ENCODE results near the gene TTC7B.
"Not testable (repeated sequence)": the region's sequence is repeated elsewhere in the genome, so short reads cannot be mapped to it uniquely, and the experiment has no call there.

Gene TTC7B

GRCh38 chr14:90851327-90852036 is 35.3 kb upstream of the TTC7B start:
- no peak for TF ChIP-seq YY1 (IDR thresholded peaks at IDR 0.05; ENCODE audit: insufficient read depth, insufficient read length)
- TF ChIP-seq ZNF274 (IDR thresholded peaks at IDR 0.05; ENCODE audit: low read depth, low read length): no peak
- TF ChIP-seq SUZ12 (IDR thresholded peaks at IDR 0.05; ENCODE audit: extremely low read depth, insufficient read depth, insufficient read length): no peak
- Histone ChIP-seq H3K4me3 (ENCODE audit: insufficient read length, low read depth) (no peak overlapping the region), H3K9ac (ENCODE audit: insufficient read length, low read depth) (no peak overlapping the region), H3K9me3 (ENCODE audit: insufficient read depth, low read length) (no peaks in the 10 kb centered on the region), H3K27me3 (ENCODE audit: insufficient read depth, insufficient read length) (no peaks in the 10 kb centered on the region), H3K36me3 (ENCODE audit: insufficient read depth, insufficient read length, low read length) (no peaks in the 10 kb centered on the region), H3K4me1 (ENCODE audit: insufficient read depth, insufficient read length) (no peaks in the 10 kb centered on the region)
- DNase-seq (ENCODE audit: low read depth, low spot score): no peak

DNA sequence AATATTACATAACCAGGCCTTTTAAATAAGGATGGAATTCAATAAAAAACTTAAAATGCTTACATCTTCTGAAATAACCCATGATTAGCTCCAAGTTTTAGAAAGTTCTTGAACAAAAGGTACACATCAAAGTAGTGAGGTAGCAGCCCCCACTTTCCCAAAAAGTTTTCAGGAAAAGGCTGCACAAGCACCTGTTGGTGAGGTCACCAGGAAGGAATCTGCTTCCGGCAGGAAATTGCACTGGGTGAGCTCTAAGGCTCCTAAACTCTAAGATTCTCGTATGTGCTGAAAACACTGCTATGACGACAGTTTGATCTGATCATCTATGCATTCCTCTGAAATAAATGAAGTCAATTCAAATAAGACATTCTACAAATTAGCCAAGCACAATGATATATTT is 34.3 kb upstream of the TTC7B start:
- peak; percentile 36 for DNase-seq (ENCODE audit: low read depth, low spot score)
- H3K36me3 ChIP-seq (ENCODE audit: insufficient read depth, insufficient read length, low read length): no peaks in the 10 kb centered on the region
- TF ChIP-seq SUZ12 (IDR thresholded peaks at IDR 0.05; ENCODE audit: extremely low read depth, insufficient read depth, insufficient read length): no peak
- no peak for TF ChIP-seq ZNF274 (IDR thresholded peaks at IDR 0.05; ENCODE audit: low read depth, low read length)
- no peak for TF ChIP-seq YY1 (IDR thresholded peaks at IDR 0.05; ENCODE audit: insufficient read depth, insufficient read length)
- H3K9ac ChIP-seq (ENCODE audit: insufficient read length, low read depth): no peak overlapping the region
- no peaks in the 10 kb centered on the region for H3K4me1 ChIP-seq (ENCODE audit: insufficient read depth, insufficient read length)
- H3K27me3 ChIP-seq (ENCODE audit: insufficient read depth, insufficient read length): no peaks in the 10 kb centered on the region
- H3K9me3 ChIP-seq (ENCODE audit: insufficient read depth, low read length): no peaks in the 10 kb centered on the region
- H3K4me3 ChIP-seq (ENCODE audit: insufficient read length, low read depth): no peak overlapping the region

DNA sequence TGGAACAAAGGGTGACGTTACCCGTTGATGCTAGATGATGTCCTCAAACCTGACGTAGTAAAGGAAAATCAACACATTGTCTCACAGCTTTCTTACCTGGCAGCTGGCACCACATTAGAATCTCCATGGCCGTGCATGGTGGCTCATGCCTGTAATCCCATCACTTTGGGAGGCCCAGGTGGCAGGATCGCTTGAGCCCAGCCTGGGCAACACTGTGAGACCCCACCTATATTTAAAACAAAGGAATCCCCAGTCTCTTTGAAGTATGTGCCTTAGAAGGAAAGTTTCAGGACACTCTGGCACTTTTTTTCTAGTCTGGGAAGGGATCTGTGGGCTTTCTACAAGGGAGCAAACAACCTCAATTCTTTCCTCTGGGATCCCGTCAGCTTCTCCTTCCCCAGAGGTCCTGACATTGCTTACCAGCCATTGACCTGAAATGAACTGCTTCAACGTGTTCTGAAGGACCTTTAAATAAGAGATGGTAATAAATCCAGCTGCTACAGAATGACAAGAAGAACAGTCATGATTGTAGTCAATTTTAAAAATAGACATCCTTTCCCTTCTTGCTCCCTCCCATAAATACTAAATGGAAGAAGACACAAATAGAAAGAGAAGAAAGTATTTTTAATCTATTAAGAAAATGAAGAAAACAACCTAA is 33.7 kb upstream of the TTC7B start:
- no peak overlapping the region for H3K4me3 ChIP-seq (ENCODE audit: insufficient read length, low read depth)
- no peak for DNase-seq (ENCODE audit: low read depth, low spot score)
- no peak overlapping the region for H3K9ac ChIP-seq (ENCODE audit: insufficient read length, low read depth)
- H3K4me1 ChIP-seq (ENCODE audit: insufficient read depth, insufficient read length): no peaks in the 10 kb centered on the region
- H3K27me3 ChIP-seq (ENCODE audit: insufficient read depth, insufficient read length): no peaks in the 10 kb centered on the region
- no peaks in the 10 kb centered on the region for H3K36me3 ChIP-seq (ENCODE audit: insufficient read depth, insufficient read length, low read length)
- no peaks in the 10 kb centered on the region for H3K9me3 ChIP-seq (ENCODE audit: insufficient read depth, low read length)
- TF ChIP-seq ZNF274 (IDR thresholded peaks at IDR 0.05; ENCODE audit: low read depth, low read length) (no peak), YY1 (IDR thresholded peaks at IDR 0.05; ENCODE audit: insufficient read depth, insufficient read length) (no peak), SUZ12 (IDR thresholded peaks at IDR 0.05; ENCODE audit: extremely low read depth, insufficient read depth, insufficient read length) (no peak)

GRCh38 chr14:90848944-90849731 is 32.9 kb upstream of the TTC7B start:
- TF ChIP-seq ZNF274 (IDR thresholded peaks at IDR 0.05; ENCODE audit: low read depth, low read length): no peak
- no peak for TF ChIP-seq YY1 (IDR thresholded peaks at IDR 0.05; ENCODE audit: insufficient read depth, insufficient read length)
- no peak for TF ChIP-seq SUZ12 (IDR thresholded peaks at IDR 0.05; ENCODE audit: extremely low read depth, insufficient read depth, insufficient read length)
- Histone ChIP-seq H3K27me3 (ENCODE audit: insufficient read depth, insufficient read length) (no peaks in the 10 kb centered on the region), H3K4me3 (ENCODE audit: insufficient read length, low read depth) (no peak overlapping the region), H3K4me1 (ENCODE audit: insufficient read depth, insufficient read length) (no peaks in the 10 kb centered on the region), H3K36me3 (ENCODE audit: insufficient read depth, insufficient read length, low read length) (no peaks in the 10 kb centered on the region), H3K9me3 (ENCODE audit: insufficient read depth, low read length) (no peaks in the 10 kb centered on the region), H3K9ac (ENCODE audit: insufficient read length, low read depth) (no peak overlapping the region)
- no peak for DNase-seq (ENCODE audit: low read depth, low spot score)

- no peak for TF ChIP-seq ZNF274 (IDR thresholded peaks at IDR 0.05; ENCODE audit: low read depth, low read length)
- no peak for TF ChIP-seq YY1 (IDR thresholded peaks at IDR 0.05; ENCODE audit: insufficient read depth, insufficient read length)
- TF ChIP-seq SUZ12 (IDR thresholded peaks at IDR 0.05; ENCODE audit: extremely low read depth, insufficient read depth, insufficient read length): no peak
- H3K36me3 ChIP-seq (ENCODE audit: insufficient read depth, insufficient read length, low read length): no peaks in the 10 kb centered on the region
- H3K4me1 ChIP-seq (ENCODE audit: insufficient read depth, insufficient read length): no peaks in the 10 kb centered on the region
- H3K9ac ChIP-seq (ENCODE audit: insufficient read length, low read depth): no peak overlapping the region
- H3K27me3 ChIP-seq (ENCODE audit: insufficient read depth, insufficient read length): no peaks in the 10 kb centered on the region
- H3K4me3 ChIP-seq (ENCODE audit: insufficient read length, low read depth): no peak overlapping the region
- no peaks in the 10 kb centered on the region for H3K9me3 ChIP-seq (ENCODE audit: insufficient read depth, low read length)
- no peak for DNase-seq (ENCODE audit: low read depth, low spot score)
Measured at GRCh38 chr14:90846511-90846910, 30.3 kb upstream of the TTC7B start.

DNA sequence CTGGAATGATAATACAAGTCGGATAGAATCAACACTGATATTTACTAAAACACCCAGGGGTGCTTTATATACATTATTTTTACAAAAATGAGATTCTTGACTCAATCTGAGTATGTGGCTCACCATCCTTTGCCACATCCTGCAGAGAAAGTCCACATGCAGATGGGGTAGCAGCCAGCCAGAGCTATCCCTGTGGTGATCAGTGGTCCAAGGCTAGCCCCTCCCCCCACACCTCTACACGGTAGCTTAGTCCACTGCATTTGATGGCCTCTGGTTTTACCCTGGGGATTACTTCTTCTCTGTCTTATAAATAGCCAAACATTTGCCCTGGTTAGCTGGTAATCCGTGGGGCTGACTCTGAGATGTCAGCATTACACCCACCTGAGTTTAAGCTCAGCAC is 28.1 kb upstream of the TTC7B start:
- Histone ChIP-seq H3K4me3 (ENCODE audit: insufficient read length, low read depth) (no peak overlapping the region), H3K27me3 (ENCODE audit: insufficient read depth, insufficient read length) (no peaks in the 10 kb centered on the region), H3K4me1 (ENCODE audit: insufficient read depth, insufficient read length) (no peaks in the 10 kb centered on the region), H3K9ac (ENCODE audit: insufficient read length, low read depth) (no peak overlapping the region), H3K36me3 (ENCODE audit: insufficient read depth, insufficient read length, low read length) (no peaks in the 10 kb centered on the region), H3K9me3 (ENCODE audit: insufficient read depth, low read length) (no peaks in the 10 kb centered on the region)
- TF ChIP-seq ZNF274 (IDR thresholded peaks at IDR 0.05; ENCODE audit: low read depth, low read length) (no peak), SUZ12 (IDR thresholded peaks at IDR 0.05; ENCODE audit: extremely low read depth, insufficient read depth, insufficient read length) (no peak)
- DNase-seq (ENCODE audit: low read depth, low spot score): no peak

GRCh38 chr14:90842726-90843125 is 26.5 kb upstream of the TTC7B start:
- no peak overlapping the region for H3K4me3 ChIP-seq (ENCODE audit: insufficient read length, low read depth)
- TF ChIP-seq YY1 (IDR thresholded peaks at IDR 0.05; ENCODE audit: insufficient read depth, insufficient read length): no peak
- TF ChIP-seq ZNF274 (IDR thresholded peaks at IDR 0.05; ENCODE audit: low read depth, low read length): no peak
- TF ChIP-seq SUZ12 (IDR thresholded peaks at IDR 0.05; ENCODE audit: extremely low read depth, insufficient read depth, insufficient read length): no peak
- H3K9ac ChIP-seq (ENCODE audit: insufficient read length, low read depth): no peak overlapping the region
- DNase-seq (ENCODE audit: low read depth, low spot score): no peak
- no peaks in the 10 kb centered on the region for H3K4me1 ChIP-seq (ENCODE audit: insufficient read depth, insufficient read length)
- no peaks in the 10 kb centered on the region for H3K27me3 ChIP-seq (ENCODE audit: insufficient read depth, insufficient read length)
- no peaks in the 10 kb centered on the region for H3K36me3 ChIP-seq (ENCODE audit: insufficient read depth, insufficient read length, low read length)
- H3K9me3 ChIP-seq (ENCODE audit: insufficient read depth, low read length): no peaks in the 10 kb centered on the region

DNA sequence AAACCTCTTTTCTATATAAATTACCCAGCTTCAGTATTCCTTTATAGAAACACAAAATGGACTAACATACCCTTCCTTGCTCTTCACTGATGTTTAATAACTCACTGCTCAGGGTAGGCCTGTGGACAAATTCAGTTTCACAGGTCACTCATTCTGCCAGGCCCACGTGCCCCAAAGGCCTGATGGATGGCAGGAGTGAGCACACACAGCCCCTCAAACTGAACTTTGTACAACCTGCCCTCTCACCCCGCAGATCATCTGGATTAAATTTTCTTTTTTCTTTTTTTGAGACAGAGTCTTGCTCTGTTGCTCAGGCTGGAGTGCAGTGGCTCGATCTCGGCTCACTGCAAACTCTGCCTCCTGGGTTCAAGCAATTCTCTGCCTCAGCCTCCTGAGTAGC is 24.4 kb upstream of the TTC7B start:
- not testable (repeated sequence) for DNase-seq (ENCODE audit: low read depth, low spot score); H3K4me3 ChIP-seq (ENCODE audit: insufficient read length, low read depth); H3K4me1 ChIP-seq (ENCODE audit: insufficient read depth, insufficient read length); H3K36me3 ChIP-seq (ENCODE audit: insufficient read depth, insufficient read length, low read length); H3K27me3 ChIP-seq (ENCODE audit: insufficient read depth, insufficient read length); H3K9ac ChIP-seq (ENCODE audit: insufficient read length, low read depth); H3K9me3 ChIP-seq (ENCODE audit: insufficient read depth, low read length)

Data from NT2/D1 (cell line).